Left kidney (tissue), 2 donors: ENCODE results near the gene CACNB4. TPM values are rescaled to one million over a fixed set of nuclear protein-coding genes. Genes with fewer than 3 reads are reported as not detected.

ENCODE experiments used
- DNase-seq: peaks from one replicate; pipeline ENCODE4 v3.0.0-alpha.2; 2013
- polyA plus RNA-seq: library from polyadenylated mRNA; unstranded; fragments of 120-200 nt; gene quantifications from one replicate; pipeline ENCODE4 v1.2.1, GENCODE V29; 2013; ENCODE audit not compliant: insufficient read length

Gene CACNB4
- polyA plus RNA-seq, 1 donor: 15.5 TPM

DNA sequence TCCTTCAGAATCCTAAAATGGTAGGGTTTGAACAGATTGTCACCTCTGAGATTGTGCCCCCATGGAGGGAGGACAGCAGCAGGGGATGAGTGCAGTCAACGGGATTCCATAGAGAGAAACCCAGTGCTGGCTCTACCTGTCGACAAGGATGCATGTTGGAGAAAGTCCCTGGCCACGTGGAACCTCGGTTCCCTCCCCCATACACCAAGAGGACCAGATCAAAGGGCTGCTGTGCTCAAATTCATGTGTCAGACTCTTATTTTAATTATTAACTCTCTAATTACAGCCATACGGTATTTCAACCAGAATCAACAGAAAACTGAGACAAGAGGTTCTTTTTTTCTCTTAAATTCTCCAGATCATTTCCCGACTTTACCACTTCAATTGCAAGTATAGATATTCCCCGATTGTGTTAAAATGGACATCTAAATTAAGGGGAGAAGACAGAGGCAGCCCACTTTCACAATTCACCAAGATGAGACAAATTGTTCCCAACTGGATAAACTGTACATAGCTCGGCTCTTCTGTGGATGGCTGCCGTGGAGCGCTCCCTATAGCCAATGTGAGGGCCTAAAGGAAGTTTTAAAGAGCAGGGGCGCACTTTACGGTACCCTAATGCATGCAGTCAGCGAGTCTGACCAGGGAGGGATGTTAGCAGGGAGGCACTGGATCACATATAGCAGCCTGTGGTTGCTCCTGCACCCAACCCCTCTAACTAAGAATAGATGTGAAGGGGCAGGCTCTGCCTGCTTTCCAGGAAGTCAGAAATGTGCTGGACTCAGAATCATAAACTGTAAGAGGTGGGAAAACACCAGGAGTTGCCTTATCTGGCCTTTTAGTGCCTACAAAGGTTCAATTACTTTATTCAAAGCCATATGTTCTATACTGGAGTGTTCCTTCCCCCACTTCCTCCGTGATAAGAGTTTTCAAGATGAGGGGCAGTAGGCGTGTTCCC lies 123.1 kb downstream of the CACNB4 start:
- no peak for DNase-seq

- DNase-seq: no peak
Measured at GRCh38 chr2:151974988-151975387, 123.9 kb downstream of the CACNB4 start.

DNA sequence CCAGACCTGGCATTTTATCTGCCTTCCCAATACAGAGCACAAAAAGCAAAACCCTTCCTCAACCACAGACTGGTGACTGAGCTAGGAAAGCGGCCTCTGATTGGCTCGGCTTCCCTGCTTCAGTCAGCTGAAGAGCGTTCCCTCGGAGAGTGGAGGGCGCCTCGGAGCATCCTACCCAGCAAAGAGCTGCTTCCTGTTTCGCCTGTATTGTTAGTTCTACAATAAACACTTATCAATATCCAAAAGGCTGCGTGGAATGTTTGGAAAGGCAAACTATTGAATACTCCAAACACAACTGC lies 125.0 kb downstream of the CACNB4 start:
- no peak for DNase-seq

DNA sequence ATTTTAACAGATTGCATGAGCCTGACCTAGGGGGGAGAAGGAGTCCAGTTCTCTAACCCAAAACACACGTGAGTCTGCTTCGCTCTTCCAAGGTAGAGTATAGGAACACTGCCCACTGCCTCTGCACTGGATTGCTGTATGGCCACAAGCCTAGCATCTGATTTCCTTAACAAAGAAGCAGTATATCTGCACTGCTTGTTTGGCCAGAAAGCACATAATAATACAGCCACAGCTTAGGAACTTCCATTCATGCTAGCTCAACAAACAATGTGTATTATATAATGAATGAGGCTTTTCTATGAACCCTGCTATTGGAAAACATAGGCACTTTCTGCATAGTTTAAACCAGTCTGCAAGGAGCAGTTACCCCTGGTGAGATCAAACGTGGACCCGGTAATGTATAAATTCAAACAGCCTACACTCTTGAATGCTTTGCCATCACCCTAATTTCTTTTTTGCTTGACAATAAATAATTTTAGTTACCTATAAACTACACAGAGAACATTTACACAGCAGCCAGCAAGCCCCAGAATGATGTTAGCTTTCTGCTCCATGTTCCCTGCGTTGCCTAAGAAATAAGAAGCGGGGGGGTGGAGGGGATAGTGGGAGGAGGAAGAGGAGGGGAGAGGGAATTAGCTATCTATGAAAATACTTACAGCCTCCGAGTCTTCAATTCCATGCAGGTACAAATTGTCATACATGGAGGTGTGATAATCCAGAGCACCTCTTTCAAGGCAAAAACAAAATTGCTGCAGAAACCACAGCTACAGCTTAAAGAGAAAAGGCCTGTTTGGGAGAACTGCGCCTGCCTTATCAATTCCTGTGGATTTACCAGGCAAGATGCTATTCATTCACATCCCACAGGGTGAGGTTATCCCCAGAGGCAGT lies 125.6 kb downstream of the CACNB4 start:
- DNase-seq: no peak

- no peak for DNase-seq
Measured at GRCh38 chr2:151972241-151973012, 126.4 kb downstream of the CACNB4 start.

DNA sequence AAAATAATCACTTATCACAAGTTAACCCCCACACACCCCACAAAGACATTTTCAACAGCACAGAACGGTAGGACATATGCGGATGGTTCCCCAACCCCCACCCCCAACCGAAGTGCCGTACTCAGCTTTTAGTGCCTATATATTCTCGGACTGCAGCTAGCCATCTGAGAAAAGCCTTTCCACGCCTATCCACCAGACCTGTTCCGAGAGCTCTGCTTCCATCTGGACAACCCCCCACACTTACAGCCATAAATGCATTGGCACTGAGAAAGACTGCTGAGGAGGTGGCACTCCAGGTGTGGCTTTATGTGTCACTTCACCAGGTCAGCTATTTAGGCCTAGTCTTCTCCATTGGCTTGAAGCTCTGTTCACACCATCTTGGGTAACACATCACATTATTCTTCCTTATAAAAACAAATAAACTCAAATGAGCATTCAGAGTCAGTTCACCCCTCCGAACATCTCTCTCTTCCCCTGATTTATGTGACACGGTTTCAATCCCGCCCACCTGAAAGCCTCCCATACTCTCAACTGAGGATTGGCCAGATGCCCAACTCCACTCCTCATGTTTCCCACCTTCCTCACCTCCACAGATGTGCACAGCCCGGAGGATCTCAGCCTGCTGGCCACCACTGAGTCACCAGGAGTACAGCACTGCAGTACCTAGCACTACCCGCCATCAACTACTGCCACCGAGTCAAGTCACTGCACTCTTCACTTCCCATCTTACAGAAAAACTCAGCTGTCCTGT lies 127.4 kb downstream of the CACNB4 start:
- no peak for DNase-seq

GRCh38 chr2:151968770-151969470 lies 129.9 kb downstream of the CACNB4 start:
- DNase-seq: no peak

GRCh38 chr2:151967829-151968722 lies 130.8 kb downstream of the CACNB4 start:
- DNase-seq: no peak

DNA sequence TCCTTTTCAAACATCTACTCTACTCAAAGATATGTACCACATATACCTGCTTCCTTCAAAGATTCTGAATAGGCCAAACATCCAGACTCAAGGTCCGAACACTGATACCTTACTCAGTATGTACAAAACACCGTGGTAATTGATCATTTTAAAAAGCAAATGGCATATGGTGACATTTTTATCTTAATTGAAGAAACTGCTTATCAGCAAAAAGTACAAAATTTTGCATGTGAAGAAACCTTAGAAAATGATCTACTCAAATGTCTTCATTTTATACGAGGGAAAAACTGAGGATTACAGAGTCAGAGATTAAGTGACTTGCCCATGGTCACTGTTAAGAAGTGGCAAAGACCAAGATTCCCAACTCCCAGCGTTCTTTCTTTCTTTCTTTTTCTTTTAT lies 133.0 kb downstream of the CACNB4 start:
- no peak for DNase-seq

DNA sequence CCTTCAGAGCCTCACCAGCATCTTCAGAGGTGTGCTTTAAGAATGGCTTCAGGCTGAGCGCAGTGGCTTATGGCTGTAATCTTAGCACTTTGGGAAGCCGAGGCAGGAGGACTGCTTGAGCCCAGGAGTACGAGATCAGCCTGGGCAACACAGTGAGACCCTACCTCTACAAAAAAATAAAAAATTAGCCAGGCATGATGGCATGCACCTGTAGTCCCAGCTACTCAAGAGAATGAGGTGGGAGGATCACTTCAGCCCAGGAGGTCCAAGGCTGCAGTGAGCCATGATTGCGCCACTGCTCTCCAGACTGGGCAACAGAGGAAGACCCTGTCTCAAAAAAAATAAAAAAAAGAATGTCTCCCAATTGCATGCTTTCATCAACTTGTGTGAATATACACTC lies 137.3 kb downstream of the CACNB4 start:
- DNase-seq: no peak

DNA sequence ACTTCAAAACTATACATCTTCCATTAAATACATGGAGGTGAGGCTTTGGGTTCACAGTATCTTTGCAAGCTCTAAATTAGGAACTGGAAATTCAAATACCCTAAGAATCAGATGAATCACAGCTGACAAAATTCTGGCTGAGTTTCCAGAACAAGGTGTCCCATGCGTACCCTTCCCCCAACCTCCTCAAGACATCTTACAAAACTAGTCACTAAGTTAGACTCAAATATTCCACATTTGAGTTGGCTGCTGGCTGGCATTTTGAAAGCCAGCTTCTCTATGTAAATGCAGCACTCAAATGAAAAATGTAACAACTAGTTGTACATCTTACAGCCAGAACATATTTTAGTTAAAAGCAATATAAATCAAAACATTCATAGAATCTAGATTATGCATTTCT lies 139.6 kb downstream of the CACNB4 start:
- no peak for DNase-seq

GRCh38 chr2:151953467-151953866 lies 145.4 kb downstream of the CACNB4 start:
- DNase-seq: no peak

DNA sequence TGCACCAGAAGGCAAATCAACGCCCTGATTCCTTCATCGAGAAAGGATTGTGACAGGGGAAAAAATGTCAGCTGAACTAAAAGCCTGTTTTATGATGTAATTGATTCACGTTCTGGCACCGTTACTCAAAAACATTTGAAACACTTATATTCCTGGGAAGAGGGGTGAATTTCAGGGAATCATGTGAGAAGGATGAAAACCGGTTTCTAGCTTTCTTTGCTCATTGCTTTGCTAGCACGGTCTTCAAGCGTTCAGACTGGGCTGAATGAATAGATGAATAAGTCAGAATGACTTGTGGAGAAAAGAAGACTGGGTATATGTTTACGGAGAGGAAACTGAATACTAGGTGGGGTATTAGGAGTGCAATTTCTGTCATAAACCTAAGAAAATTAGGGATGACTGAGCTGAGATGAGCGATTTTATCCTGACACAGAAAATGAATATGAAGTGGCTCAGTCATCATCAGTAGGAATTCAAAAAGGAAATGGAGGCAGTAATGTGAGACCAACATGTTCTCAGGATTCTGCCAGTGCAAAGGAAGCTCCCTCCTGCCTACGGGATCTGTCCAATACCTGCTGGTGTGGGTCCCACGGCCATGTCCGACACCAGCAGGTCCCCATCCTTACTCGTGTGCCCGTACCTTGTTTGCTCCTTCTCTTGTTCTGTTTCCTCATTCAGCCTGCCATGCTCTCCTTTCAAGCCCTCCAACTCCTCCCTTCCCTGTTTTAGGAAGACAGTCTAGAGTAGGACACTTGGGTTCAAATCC lies 146.0 kb downstream of the CACNB4 start:
- DNase-seq: no peak

DNA sequence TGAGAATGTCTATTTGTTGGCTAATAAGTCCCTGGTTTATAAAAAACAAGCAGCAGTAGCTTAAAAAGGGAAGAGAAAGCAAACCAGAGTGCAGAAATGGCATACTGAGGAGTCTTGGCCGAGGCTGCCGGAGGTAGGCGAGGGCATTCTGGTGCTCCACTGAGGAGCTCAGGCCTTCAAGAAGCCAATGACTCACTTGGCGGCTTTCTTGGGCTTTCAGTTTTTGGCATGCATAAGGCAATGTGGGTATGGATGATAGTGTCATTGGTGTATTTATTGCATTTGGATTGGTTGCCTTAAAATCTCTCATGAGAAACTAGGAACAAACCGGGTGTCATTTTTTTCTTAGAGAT lies 151.1 kb downstream of the CACNB4 start:
- DNase-seq: no peak

DNA sequence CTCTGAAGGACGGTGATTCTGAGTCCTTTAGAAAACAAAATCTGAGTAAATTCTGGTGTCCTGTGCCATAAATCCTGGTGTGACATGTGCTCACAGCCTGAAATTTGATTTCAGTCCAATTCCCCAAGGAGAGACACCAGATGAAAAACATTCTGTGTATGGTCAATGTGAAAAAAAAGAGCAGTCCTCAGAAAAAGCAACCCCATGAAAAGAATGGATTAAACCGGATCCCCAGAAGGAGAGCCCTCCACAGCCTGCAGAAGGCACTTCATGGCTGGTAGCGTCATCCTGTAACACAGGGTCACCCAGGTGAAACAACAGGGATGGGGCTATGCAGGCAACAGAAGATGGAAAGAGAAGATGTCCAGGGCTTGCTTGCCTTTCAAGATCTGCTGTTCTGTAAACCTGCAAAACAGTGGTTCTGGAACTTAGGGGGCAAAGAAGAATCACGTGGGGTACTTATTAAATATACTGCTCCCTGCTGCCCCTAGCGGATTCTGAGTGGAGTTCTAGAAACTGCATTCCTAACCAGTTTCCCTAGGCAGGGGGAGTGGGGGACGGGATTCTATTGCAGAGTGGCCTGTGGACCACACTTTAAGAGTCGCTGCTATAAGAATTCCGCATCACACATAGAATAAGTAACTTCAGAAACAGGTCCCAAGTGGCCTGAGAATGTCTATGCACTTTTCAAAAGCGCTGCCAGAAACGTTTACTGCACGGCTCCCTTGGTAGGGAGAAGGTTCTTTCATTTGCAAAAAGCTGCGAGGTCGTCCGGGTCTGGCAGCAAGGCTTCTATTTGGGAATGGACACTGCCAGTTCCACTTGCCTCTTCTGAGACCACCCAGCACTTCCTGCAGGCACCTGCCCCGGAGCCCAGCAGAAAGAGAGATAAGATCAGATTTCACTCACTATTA lies 151.7 kb downstream of the CACNB4 start:
- peak; percentile 71 for DNase-seq

DNA sequence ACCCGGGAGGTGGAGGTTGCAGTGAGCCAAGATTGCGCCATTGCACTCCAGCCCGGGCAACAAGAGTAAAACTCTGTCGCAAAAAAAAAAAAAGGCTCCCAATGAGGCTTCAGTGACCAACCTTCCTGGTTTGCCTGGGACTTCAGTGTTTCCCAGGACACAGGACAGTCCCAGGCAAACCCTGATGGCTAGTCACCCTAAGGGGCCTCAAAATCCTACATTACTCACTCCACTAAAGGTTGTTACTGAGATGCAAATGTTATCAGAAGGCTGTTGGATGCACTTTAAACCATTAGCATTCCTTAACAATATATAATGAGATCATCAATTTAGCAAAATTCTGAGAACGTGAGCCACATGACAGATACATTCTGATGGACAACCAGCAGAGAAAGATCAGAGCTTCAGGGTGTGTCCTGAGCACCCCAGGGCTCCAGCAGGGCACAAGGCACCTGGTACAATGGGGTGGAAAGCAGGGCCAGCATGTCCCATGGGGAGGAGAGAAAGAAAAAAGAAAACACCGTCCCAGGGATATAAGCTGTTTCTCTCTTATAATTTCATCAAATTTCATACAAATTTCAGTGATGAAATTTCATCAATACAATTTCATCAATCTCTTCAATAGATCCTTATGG lies 152.5 kb downstream of the CACNB4 start:
- no peak for DNase-seq

- no peak for DNase-seq
Measured at GRCh38 chr2:151945602-151946001, 153.2 kb downstream of the CACNB4 start.

DNA sequence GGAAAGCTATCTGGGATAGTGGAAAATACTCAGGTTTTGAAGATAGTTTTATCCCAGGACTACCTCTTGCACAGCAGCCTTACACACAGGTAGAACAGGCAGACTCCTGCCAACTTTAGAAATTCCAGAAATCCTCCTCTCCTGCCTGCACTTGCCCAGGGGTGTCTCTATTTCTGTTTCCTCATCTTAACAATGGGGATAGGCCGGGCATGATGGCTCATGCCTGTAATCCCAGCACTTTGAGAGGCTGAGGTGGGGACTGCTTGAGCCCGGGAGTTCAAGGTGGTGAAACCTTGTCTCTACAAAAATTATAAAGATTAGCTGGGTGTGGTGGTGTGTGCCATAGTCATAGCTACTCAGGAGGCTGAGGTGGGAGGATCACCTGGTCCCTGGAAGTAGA lies 153.7 kb downstream of the CACNB4 start:
- no peak for DNase-seq
